GM19023 (cell line): ENCODE measurements around the gene ADORA2A.

Experiments
- ATAC-seq: cut with Tn5 transposase; IDR thresholded peaks from one replicate; pipeline ENCODE4 v1.9.1; 2021; ENCODE audit warnings: mild to moderate bottlenecking, moderate library complexity; ENCODE audit not compliant: unreplicated experiment

Gene ADORA2A

GRCh38 chr22:24417200-24417599, 10.2 kb upstream of the ADORA2A start:
- no peak for ATAC-seq

- no peak for ATAC-seq
Measured at GRCh38 chr22:24417901-24418641, 9.3 kb upstream of the ADORA2A start.

GRCh38 chr22:24418786-24419474, 8.5 kb upstream of the ADORA2A start:
- ATAC-seq = no peak

- no peak for ATAC-seq
Measured at GRCh38 chr22:24419475-24419850, 7.9 kb upstream of the ADORA2A start.

- ATAC-seq = no peak
Measured at GRCh38 chr22:24420072-24420976, 7.1 kb upstream of the ADORA2A start.

- ATAC-seq = no peak
Measured at GRCh38 chr22:24420977-24421343, 6.4 kb upstream of the ADORA2A start.

GRCh38 chr22:24421428-24421931, 5.9 kb upstream of the ADORA2A start:
- no peak for ATAC-seq

- ATAC-seq = no peak
Measured at GRCh38 chr22:24422102-24422665, 5.2 kb upstream of the ADORA2A start.

GRCh38 chr22:24423519-24424000, 3.8 kb upstream of the ADORA2A start:
- peak; percentile 33 for ATAC-seq

- ATAC-seq = peak; percentile 8
Measured at GRCh38 chr22:24424001-24424900, 3.1 kb upstream of the ADORA2A start.

- no peak for ATAC-seq
Measured at GRCh38 chr22:24424901-24425775, 2.3 kb upstream of the ADORA2A start.

GRCh38 chr22:24426436-24426835, 963 bp upstream of the ADORA2A start:
- ATAC-seq = no peak

GRCh38 chr22:24426851-24427499, 424 bp upstream of the ADORA2A start:
- ATAC-seq = peak; percentile 4

- no peak for ATAC-seq
Measured at GRCh38 chr22:24428751-24429410, 1.5 kb downstream of the ADORA2A start.

GRCh38 chr22:24429411-24430365, 2.3 kb downstream of the ADORA2A start:
- ATAC-seq = no peak

GRCh38 chr22:24430431-24431308, 3.3 kb downstream of the ADORA2A start:
- ATAC-seq = no peak
